Erythroblast (primary cell): ENCODE data around the gene PRPSAP2.

Experiments used
- GATA1 ChIP-seq: IDR thresholded peaks from 2 replicates; pipeline ENCODE4 v1.6.1; 2011; ENCODE audit warnings: low read depth, mild to moderate bottlenecking, control low read depth, low read length, moderate library complexity
- POLR2A ChIP-seq: IDR thresholded peaks from 2 replicates; pipeline ENCODE4 v1.6.1; 2011; ENCODE audit warnings: mild to moderate bottlenecking, low read length

GRCh38 chr17:18859256-18859655 lies 1.3 kb downstream of the PRPSAP2 start:
- TF ChIP-seq POLR2A (no peak), GATA1 (no peak)
